ENCODE measurements around the gene MARK4.

GRCh38 chr19:45346449-45346848, 95.4 kb downstream of the MARK4 start:
- TF ChIP-seq CTCF (IDR thresholded peaks at IDR 0.05) (no peak), POLR2A (IDR thresholded peaks at IDR 0.05) (no peak)
